Measurements from ENCODE around the gene AMELY. TPM values are rescaled to one million over a fixed set of nuclear protein-coding genes. Genes with fewer than 3 reads are reported as not detected.

Gene AMELY
- total RNA-seq, 1 experiment from 2014 or later, result not detected

Other genes with a start within 250 kb of the AMELY start
- not detected in 2 replicates for gene TBL1Y, start 1.1 kb downstream of the AMELY start, total RNA-seq (2014; rRNA removed; shearing (Covaris generic))

Measured in A172 (cell line).